Liver (tissue), 9 donors: ENCODE measurements around the gene LHB. TPM values are rescaled to one million over a fixed set of nuclear protein-coding genes. Genes with fewer than 3 reads are reported as not detected.

Source experiments
- DNase-seq: peaks from one replicate; pipeline ENCODE4 v3.0.0-alpha.2; 2017; ENCODE audit warnings: low spot score
- H3K27ac ChIP-seq, 2 donors: one replicate each; pipeline ENCODE4 v1.7.0; 2013; ENCODE audit warnings: inconsistent platforms in 2 of 2, low read length in 2 of 2, control low read depth in 1 of 2, low read depth in 1 of 2, mild to moderate bottlenecking in 1 of 2
- H3K27me3 ChIP-seq, 4 donors: one replicate each; pipeline versions ENCODE4 v1.6.1 to v1.7.0; 2013; ENCODE audit warnings: low read length in 3 of 4, inconsistent platforms in 1 of 4, mild to moderate bottlenecking in 1 of 4, moderate library complexity in 1 of 4; ENCODE audit not compliant: control insufficient read depth in 4 of 4, insufficient read depth in 4 of 4
- H3K36me3 ChIP-seq, 4 donors: one replicate each; pipeline versions ENCODE4 v1.6.1 to v1.7.0; 2013; ENCODE audit warnings: low read length in 3 of 4, mild to moderate bottlenecking in 3 of 4, low read depth in 1 of 4, moderate library complexity in 1 of 4; ENCODE audit not compliant: control insufficient read depth in 4 of 4, insufficient read depth in 3 of 4
- H3K4me1 ChIP-seq, 4 donors: one replicate each; pipeline versions ENCODE4 v1.6.1 to v1.7.0; 2013; ENCODE audit warnings: low read length in 3 of 4, mild to moderate bottlenecking in 3 of 4, moderate library complexity in 1 of 4; ENCODE audit not compliant: control insufficient read depth in 4 of 4, insufficient read depth in 4 of 4
- H3K4me3 ChIP-seq, 3 donors: one replicate each; pipeline versions ENCODE4 v1.6.1 to v1.7.0; 2013; ENCODE audit warnings: low read length in 3 of 3, control low read depth in 1 of 3, low read depth in 1 of 3, mild to moderate bottlenecking in 1 of 3
- H3K9ac ChIP-seq, 2 donors: one replicate each; pipeline ENCODE4 v1.7.0; 2013; ENCODE audit warnings: low read length in 2 of 2, mild to moderate bottlenecking in 2 of 2, moderate library complexity in 2 of 2, control low read depth in 1 of 2, low read depth in 1 of 2
- H3K9me3 ChIP-seq, 4 donors: one replicate each; pipeline versions ENCODE4 v1.6.1 to v1.7.0; 2013; ENCODE audit warnings: low read length in 3 of 4; ENCODE audit not compliant: control insufficient read depth in 4 of 4
- ATF3 ChIP-seq: IDR thresholded peaks from 2 replicates; pipeline ENCODE4 v1.6.1; 2016; ENCODE audit warnings: antibody characterized with exemption
- EGR1 ChIP-seq, 2 donors: IDR thresholded peaks; 2 replicates each; pipeline ENCODE4 v1.6.1; 2016 to 2018; ENCODE audit warnings: antibody characterized with exemption in 2 of 2, low read depth in 2 of 2
- FOXA1 ChIP-seq: IDR thresholded peaks from 2 replicates; pipeline ENCODE4 v1.6.1; 2016; ENCODE audit warnings: antibody characterized with exemption
- FOXA2 ChIP-seq: IDR thresholded peaks from 2 replicates; pipeline ENCODE4 v1.6.1; 2016; ENCODE audit warnings: antibody characterized with exemption
- GABPA ChIP-seq, 2 donors: IDR thresholded peaks in 1 of 2; conservative IDR thresholded peaks in 1 of 2; 2 replicates each; pipeline ENCODE4 v1.6.1; 2016; ENCODE audit warnings: antibody characterized with exemption in 2 of 2, mild to moderate bottlenecking in 1 of 2, moderate library complexity in 1 of 2
- HNF4A ChIP-seq, 2 donors: conservative IDR thresholded peaks; 2 replicates each; pipeline ENCODE4 v1.6.1; 2016; ENCODE audit warnings: antibody characterized with exemption in 2 of 2, mild to moderate bottlenecking in 2 of 2
- HNF4G ChIP-seq: IDR thresholded peaks from 2 replicates; pipeline ENCODE4 v1.6.1; 2016; ENCODE audit warnings: antibody characterized with exemption
- JUND ChIP-seq, 2 donors: IDR thresholded peaks; 2 replicates each; pipeline ENCODE4 v1.6.1; 2016; ENCODE audit warnings: antibody characterized with exemption in 2 of 2
- MAX ChIP-seq: IDR thresholded peaks from 2 replicates; pipeline ENCODE4 v1.6.1; 2016; ENCODE audit warnings: antibody characterized with exemption
- NR2F2 ChIP-seq: IDR thresholded peaks from 2 replicates; pipeline ENCODE4 v1.6.1; 2016; ENCODE audit warnings: antibody characterized with exemption
- RAD21 ChIP-seq, 2 donors: IDR thresholded peaks; 2 replicates each; pipeline ENCODE4 v1.6.1; 2016; ENCODE audit warnings: antibody characterized with exemption in 2 of 2, mild to moderate bottlenecking in 2 of 2
- REST ChIP-seq: IDR thresholded peaks from 2 replicates; pipeline ENCODE4 v1.6.1; 2016; ENCODE audit warnings: antibody characterized with exemption, mild to moderate bottlenecking
- RXRA ChIP-seq, 2 donors: IDR thresholded peaks; 2 replicates each; pipeline ENCODE4 v1.6.1; 2017 to 2018; ENCODE audit warnings: antibody characterized with exemption in 2 of 2, mild to moderate bottlenecking in 1 of 2
- SP1 ChIP-seq: IDR thresholded peaks from 2 replicates; pipeline ENCODE4 v1.6.1; 2018; ENCODE audit warnings: antibody characterized with exemption, mild to moderate bottlenecking
- TAF1 ChIP-seq: conservative IDR thresholded peaks from 2 replicates; pipeline ENCODE4 v1.6.1; 2016; ENCODE audit warnings: antibody characterized with exemption, mild to moderate bottlenecking
- YY1 ChIP-seq: IDR thresholded peaks from 2 replicates; pipeline ENCODE4 v1.6.1; 2016; ENCODE audit warnings: antibody characterized with exemption, mild to moderate bottlenecking
- WGBS: extraction: QIAGEN DNeasy Blood & Tissue Kit; methylation state at CpG from one replicate; pipeline ENCODE4 v1.1.7; 2013; 5-methylcytosine and 5-hydroxymethylcytosine counted together
- polyA plus RNA-seq, 2 donors: library from polyadenylated mRNA; stranded (reverse) in 1 of 2; unstranded in 1 of 2; fragments of 200-250 nt in 1 of 2; fragments of >200 nt in 1 of 2; fragmentation: Nextera tagmentation in 1 of 2; extraction: Ambion mirVana in 1 of 2; gene quantifications; one replicate each; pipeline versions ENCODE4 v1.2.1 to v1.2.3, GENCODE V29; 2013 to 2015
- total RNA-seq, 2 donors: library from RNA; depleted of rRNA; stranded (reverse); fragments of >200 nt; gene quantifications; one replicate each; pipeline ENCODE4 v1.2.3, GENCODE V29; 2014
- TF ChIP-seq, protein P1 (sequence below): fragments of 150-350 bp; IDR thresholded peaks from 2 replicates; pipeline ENCODE4 v1.5.1; 2017; ENCODE audit warnings: improper control_type of control experiment, low read depth, low read length; ENCODE audit not compliant: missing input control
- TF ChIP-seq, protein P2 (sequence below): IDR thresholded peaks from 2 replicates; pipeline ENCODE4 v1.6.1; 2016; ENCODE audit warnings: antibody characterized with exemption
- donor health status: healthy.
- donor health status: healthy.
- donor health status: healthy.
- donor health status: healthy.
- donor health status: healthy.

Gene LHB
- total and polyA plus RNA-seq, 4 donors: not detected

DNA sequence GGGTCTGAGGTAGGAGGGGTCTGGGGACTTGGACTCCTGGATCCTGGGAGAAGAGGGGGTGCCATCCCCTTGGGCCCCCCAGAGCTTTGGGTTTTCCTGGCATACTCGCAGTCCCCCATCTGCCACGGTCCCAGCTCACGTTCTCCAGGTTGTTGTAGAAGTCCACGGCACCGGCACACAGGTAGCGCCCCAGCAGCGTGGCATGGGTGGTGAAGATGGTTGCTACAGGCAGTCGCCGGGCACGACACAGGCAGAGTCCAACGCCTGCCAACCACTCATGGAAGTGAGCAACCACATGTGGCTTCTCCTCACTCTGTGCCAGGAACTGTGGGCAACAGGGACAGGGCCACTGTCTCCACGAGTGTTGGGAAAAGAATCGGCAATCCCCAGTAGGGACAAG, 31.2 kb downstream of the LHB start:
- no peaks in the 10 kb centered on the region for H3K9me3 ChIP-seq
- H3K4me3 ChIP-seq: no peak overlapping the region
- peaks cover 6 to 28% (median 25%) of the 10 kb centered on the region in 4 donors for H3K36me3 ChIP-seq
- TF ChIP-seq, protein P1, sequence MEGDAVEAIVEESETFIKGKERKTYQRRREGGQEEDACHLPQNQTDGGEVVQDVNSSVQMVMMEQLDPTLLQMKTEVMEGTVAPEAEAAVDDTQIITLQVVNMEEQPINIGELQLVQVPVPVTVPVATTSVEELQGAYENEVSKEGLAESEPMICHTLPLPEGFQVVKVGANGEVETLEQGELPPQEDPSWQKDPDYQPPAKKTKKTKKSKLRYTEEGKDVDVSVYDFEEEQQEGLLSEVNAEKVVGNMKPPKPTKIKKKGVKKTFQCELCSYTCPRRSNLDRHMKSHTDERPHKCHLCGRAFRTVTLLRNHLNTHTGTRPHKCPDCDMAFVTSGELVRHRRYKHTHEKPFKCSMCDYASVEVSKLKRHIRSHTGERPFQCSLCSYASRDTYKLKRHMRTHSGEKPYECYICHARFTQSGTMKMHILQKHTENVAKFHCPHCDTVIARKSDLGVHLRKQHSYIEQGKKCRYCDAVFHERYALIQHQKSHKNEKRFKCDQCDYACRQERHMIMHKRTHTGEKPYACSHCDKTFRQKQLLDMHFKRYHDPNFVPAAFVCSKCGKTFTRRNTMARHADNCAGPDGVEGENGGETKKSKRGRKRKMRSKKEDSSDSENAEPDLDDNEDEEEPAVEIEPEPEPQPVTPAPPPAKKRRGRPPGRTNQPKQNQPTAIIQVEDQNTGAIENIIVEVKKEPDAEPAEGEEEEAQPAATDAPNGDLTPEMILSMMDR: no peak
- TF ChIP-seq HNF4A (conservative IDR thresholded peaks at IDR 0.05) (no peak), NR2F2 (no peak), GABPA (IDR thresholded peaks at IDR 0.05 in 1 of 2, conservative IDR thresholded peaks at IDR 0.05 in 1 of 2) (no peak), FOXA2 (no peak), TAF1 (no peak), REST (no peak), EGR1 (IDR thresholded peaks at IDR 0.05; ENCODE audit: low read depth in 2 of 2) (no peak), FOXA1 (no peak), MAX (no peak), SP1 (no peak), ATF3 (no peak), RXRA (IDR thresholded peaks at IDR 0.05) (no peak), RAD21 (IDR thresholded peaks at IDR 0.05) (no peak), YY1 (no peak), HNF4G (no peak), JUND (IDR thresholded peaks at IDR 0.05) (no peak)
- TF ChIP-seq, protein P2, sequence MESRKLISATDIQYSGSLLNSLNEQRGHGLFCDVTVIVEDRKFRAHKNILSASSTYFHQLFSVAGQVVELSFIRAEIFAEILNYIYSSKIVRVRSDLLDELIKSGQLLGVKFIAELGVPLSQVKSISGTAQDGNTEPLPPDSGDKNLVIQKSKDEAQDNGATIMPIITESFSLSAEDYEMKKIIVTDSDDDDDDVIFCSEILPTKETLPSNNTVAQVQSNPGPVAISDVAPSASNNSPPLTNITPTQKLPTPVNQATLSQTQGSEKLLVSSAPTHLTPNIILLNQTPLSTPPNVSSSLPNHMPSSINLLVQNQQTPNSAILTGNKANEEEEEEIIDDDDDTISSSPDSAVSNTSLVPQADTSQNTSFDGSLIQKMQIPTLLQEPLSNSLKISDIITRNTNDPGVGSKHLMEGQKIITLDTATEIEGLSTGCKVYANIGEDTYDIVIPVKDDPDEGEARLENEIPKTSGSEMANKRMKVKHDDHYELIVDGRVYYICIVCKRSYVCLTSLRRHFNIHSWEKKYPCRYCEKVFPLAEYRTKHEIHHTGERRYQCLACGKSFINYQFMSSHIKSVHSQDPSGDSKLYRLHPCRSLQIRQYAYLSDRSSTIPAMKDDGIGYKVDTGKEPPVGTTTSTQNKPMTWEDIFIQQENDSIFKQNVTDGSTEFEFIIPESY: no peak
- H3K9ac ChIP-seq: no peak overlapping the region
- H3K4me1 ChIP-seq: peaks cover 2 to 7% (median 4%) of the 10 kb centered on the region in 4 donors
- DNase-seq: no peak
- 97% methylated on average over 13 of the region's 13 CpGs for WGBS
- H3K27ac ChIP-seq: no peak overlapping the region
- no peaks in the 10 kb centered on the region for H3K27me3 ChIP-seq
